Measurements from ENCODE around the gene LAPTM5. TPM values are rescaled to one million over a fixed set of nuclear protein-coding genes. Genes with fewer than 3 reads are reported as not detected.

The LAPTM5 gene
- total RNA-seq, 1 experiment from 2014 or later, result 1.5 TPM

DNA sequence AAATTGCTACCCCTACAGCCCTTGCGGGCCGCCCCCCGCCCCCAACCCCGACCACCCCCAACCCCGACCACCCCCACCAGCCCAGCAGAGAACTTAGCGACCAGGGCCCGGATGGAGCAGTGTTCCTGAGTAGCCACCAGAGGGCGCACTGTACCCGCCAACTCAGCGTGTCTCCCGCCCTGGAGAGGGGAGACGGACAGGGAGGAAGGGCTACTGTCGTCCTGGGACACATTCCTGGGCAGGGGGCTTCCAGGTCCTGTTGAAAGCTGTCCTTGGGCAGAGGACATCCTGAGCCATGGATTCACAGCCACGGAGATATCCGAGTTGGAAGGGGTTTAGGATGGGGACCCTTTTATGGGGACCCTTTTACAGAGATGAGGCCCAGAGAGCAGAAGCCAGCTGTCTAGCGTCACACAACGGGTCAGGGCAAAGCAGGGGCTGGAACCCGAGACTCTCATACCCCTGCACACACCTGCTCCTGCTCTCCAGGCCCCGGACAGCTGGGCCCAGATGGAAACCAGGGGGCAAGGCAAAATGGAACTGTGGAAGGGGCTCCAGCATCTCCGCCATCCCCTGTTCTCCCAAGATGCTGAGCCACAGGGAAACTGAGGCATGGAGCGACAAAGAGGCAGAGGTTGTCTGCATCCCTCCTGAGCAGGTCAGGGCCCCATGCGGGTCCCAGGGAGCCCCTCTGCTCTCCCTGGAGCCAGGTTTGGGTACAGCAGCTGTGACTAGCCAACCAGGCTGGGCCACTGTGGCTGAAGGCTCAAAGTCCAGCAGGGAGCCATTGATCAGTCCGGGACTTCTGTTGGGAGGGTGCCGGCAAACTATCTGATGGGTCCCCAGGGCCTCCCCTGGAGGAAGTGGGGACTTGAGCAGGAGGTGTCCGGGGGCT is 25.0 kb upstream of the LAPTM5 start:
- POLR2A ChIA-PET, result interaction anchor here (1.0 to 2.0 kb wide), 3 partner anchors 63 to 128 kb away, joined by 3 to 11 read pairs (median 10); no protein-coding TSS in a partner anchor
- peaks cover 14 to 42% of the 10 kb centered on the region in 2 experiments; a peak in 3 of 4 replicates for H3K4me1 ChIP-seq (ENCODE audit: control insufficient read depth in 1 of 2, insufficient read depth in 2 of 2, low read length in 2 of 2)
- no peaks in the 10 kb centered on the region for H3K27me3 ChIP-seq (ENCODE audit: insufficient read depth, low read length)
- RAD21 ChIA-PET (ENCODE audit: low non-redundant PET in 1 of 2, low total read pairs in 2 of 2, uncharacterized antibody in 2 of 2, unreplicated experiment in 2 of 2), result interaction anchor here (0.6 to 1.6 kb wide), 4 partner anchors 8 to 128 kb away, joined by 3 to 6 read pairs (median 4); no protein-coding TSS in a partner anchor
- peak overlapping the region in 1 of 2 experiments; percentile 20; a peak in 1 of 4 replicates for H3K4me3 ChIP-seq (replicated peaks in 1 of 2; ENCODE audit: low read depth in 1 of 2, low read length in 2 of 2)
- H3K9me2 ChIP-seq (ENCODE audit: insufficient read depth), result no peaks in the 10 kb centered on the region
- intact Hi-C loops (cut with micrococcal nuclease), result loop anchor here (1.0 to 5.0 kb wide), 3 partner anchors 63 to 145 kb away; no protein-coding TSS in a partner anchor
- H2AFZ ChIP-seq (ENCODE audit: low read depth, low read length, poor library complexity, severe bottlenecking), result peak overlapping the region; percentile 85
- DNase-seq (ENCODE audit: low read depth, low spot score) (no peak), ATAC-seq (peak; percentile 78)
- no TSS peak for BruUV-seq (replicated peaks)
- H3K79me2 ChIP-seq (ENCODE audit: insufficient read depth, low read length), result no peaks in the 10 kb centered on the region
- H4K20me1 ChIP-seq (ENCODE audit: insufficient read depth), result no peaks in the 10 kb centered on the region
- TF ChIP-seq CTCF (IDR thresholded peaks at IDR 0.05 in 2 of 3, conservative IDR thresholded peaks at IDR 0.05 in 1 of 3; ENCODE audit: borderline replicate concordance in 1 of 3, insufficient read depth in 1 of 3, low read depth in 2 of 3, low read length in 2 of 3), result peak; percentile 63 to 77 (median 75)
- TF ChIP-seq RAD21 (IDR thresholded peaks at IDR 0.05; ENCODE audit: low read depth), result peak; percentile 91
- TF ChIP-seq ELF1 (IDR thresholded peaks at IDR 0.05; ENCODE audit: borderline replicate concordance, low read depth), result no peak
- CTCF ChIA-PET, result interaction anchor here (1.0 to 6.3 kb wide), 17 partner anchors 11 to 402 kb away, joined by 3 to 95 read pairs (median 5); no protein-coding TSS in a partner anchor
- H3K4me2 ChIP-seq (ENCODE audit: low read length), result peak overlapping the region; percentile 70
- H3K9me3 ChIP-seq (ENCODE audit: control insufficient read depth in 1 of 2, insufficient read depth in 1 of 2, low read depth in 1 of 2, low read length in 2 of 2), result no peaks in the 10 kb centered on the region
- H3K9ac ChIP-seq (ENCODE audit: low read length), result peak overlapping the region; percentile 51
- H3K27ac ChIP-seq (ENCODE audit: low read depth, low read length), result peak overlapping the region; percentile 6; the same call in 1 of the 2 replicates
- no peaks in the 10 kb centered on the region for H3K36me3 ChIP-seq (ENCODE audit: control insufficient read depth in 1 of 2, insufficient read depth in 2 of 2, low read length in 2 of 2)

Measured in HCT116 (cell line).